Stimulated activated CD8-positive, alpha-beta memory T cell treated with anti-CD3 and anti-CD28 coated beads, Interleukin-2, amount 100 ng/mL, for 1 hour (primary cell): ENCODE results near the gene CR2.
"Not testable (repeated sequence)": the region's sequence is repeated elsewhere in the genome, so short reads cannot be mapped to it uniquely, and the experiment has no call there.

Source experiments
- DNase-seq, 2 donors: peaks; one replicate each; pipeline ENCODE4 v3.0.0-alpha.2; 2020; ENCODE audit warnings: low read depth in 2 of 2

The CR2 gene

DNA sequence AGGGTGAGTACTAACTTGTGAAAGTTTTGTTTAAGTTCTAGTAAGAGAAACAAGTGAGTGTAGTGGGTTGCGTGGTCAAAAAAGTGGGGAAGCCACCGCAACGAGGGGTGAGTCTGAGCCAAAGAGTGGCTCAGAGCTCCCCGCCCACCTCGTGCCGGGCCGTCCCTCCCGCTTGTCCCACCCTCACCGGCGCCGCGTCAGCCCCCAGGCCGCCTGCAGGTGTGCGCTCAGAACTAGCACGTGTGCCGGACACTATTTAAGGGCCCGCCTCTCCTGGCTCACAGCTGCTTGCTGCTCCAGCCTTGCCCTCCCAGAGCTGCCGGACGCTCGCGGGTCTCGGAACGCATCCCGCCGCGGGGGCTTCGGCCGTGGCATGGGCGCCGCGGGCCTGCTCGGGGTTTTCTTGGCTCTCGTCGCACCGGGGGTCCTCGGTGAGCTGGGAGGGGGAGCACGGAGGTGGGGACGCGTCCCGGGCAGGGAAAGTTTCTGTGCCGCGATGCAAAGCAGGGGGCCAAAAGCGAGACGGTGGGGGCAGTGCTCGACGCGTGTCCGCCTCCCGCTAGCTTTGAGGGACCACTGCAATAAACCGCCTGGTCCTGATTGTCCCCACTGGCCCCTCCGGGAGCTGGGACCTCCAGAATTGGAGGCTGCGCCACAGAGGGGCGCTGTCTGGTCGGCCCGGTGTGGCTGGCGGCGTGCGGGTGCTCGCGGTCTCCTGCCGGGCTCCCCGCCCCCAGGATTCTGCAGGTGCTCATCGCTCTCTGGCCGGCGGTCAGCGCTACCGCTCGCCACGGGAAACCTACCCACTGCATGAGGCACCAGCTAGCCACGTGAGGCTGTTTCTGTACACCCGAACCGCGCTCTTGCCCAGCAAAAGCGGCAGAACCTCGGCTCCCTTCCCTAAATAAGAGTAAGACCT is at the start of gene CR2:
Gene CR2 (plus strand): TSS at position 283 of the 919 bp plus-strand sequence. CDS start 91 bp downstream, at position 374.
- DNase-seq, result no peak

DNA sequence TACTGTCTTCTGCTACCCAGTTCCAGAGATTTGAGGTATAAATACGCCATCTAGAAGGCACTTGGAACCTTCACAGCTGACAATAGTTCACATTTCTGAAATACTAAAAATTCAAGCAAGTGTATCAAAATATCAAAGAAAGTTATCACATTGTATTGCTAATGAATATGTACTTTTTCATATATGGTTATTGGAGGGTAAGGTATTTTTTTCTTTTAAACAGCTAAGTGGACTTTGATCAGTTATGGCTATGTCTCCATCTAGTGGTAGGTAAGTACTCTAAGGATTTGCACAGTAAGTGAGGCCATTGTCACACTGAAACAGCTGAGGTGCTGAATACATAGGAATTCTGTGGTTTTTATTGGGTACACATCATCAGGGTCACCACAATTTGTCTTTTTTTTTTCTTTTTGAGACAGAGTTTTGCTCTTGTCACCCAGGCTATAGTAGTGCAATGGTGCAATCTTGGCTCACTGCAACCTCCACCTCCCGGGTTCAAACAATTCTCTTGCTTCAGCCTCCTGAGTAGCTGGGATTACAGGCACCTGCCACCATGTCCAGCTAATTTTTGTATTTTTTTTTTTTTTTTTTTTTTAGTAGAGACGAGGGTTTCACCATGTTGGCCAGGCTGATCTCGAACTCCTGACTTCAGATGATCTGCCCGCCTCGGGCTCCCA is 49.1 kb upstream of the CR2 start:
- DNase-seq, result no peak

DNA sequence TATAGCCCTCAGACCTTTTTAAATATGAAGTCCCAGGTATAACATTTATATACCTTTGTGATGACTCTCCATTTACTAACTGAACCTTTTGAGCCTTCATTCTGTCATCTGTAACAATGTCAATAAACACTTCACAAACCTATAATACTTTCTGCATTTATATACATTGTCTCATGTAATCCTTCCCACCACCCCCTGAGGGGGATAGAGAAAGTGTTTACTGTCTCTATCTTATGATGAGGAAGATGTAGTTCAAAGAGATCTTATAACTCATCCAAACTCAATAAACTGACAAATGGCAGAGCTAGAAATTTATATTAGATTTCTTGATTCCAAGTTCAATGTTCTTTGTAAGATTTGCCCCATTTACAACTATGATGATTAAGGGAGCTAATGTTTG is 48.3 kb upstream of the CR2 start:
- no peak for DNase-seq

DNA sequence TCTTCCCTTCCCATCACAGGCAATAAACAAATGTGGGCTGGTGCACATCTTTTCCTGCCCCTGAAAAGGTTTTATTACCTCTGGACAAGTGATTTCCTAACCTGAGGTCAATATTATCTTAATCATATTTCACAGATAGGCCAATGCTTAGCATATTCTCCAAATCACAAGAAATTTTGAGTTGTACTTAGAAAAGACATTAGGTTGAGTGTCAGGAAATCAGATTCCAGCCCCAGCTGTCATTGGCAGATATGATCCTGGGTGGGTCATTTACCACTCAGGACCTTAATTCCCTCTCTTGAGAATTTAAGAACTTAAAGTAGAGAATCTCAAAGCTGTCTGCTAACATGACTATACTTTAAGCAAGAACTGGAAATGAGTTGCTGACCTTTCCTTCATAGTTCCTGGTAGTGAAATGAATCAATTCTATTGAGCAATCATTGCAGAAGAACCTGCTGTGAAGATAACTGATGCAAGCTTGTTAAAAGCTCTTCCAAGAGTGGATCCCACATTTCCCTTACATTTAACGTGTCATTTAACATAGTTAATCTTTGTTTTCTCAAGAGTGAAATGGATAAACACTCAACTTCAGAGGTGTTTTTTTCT is 46.4 kb upstream of the CR2 start:
- DNase-seq, result no peak

DNA sequence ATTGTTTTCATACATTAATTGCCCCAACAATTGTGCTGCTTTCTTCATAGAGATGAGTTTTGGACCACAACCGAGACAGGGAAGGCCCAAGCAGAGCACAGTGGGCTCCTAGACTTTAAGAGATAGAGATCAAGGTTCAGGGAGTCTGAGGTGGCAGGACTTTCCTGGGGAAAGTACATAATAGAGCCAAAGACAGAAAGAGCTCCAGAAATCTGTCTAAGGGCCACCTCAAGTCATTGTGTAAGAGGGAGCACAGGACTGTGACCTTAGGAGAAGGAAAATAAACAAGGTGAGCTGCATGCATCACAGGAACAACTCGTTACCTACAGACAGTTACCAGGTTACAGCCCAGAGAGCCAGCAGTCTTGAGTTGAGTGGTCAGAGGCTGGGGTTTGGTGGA is 41.3 kb upstream of the CR2 start:
- DNase-seq, result no peak

DNA sequence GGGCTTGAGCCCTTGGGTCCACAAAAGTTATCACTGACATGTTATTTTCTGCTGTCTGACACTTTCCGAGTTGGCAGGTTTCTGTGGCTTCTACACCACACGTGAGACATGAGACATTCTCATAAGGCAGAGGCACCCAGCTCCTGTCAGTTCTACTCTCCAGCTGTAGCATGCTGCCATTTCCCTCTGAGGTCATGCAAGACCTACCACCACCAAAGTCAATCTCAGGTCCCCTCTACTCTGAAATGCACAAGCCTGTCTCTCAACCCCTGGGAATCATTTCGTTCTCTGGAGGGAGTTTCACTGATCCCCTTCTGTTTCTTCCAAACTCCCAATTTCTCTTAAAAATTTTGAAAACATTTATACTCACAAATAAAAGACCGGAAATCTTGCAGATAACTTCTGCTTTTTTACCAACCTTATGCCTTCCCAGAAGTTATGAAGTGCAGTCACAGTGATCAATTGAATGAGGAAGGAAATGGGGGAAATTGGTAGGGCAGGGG is 39.5 kb upstream of the CR2 start:
- no peak for DNase-seq

DNA sequence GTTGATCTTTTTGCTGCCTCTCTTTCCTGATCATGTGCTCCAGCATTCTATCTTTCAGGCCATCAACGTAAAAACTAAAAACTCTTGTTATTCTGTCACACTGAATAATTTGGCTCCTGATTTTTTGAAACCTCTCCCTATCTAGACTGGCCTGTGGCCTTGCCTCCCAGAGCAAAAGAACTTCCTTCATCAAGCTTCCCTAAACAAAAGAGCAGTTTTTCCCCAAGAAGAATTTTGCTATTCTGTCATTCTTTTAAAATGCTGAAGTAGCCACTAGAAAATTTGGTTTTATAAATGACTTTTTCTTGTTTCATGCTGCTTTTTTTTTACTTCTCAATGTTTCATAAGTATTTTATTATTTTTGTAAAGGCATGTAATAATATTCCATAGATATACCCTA is 37.1 kb upstream of the CR2 start:
- DNase-seq, result no peak

DNA sequence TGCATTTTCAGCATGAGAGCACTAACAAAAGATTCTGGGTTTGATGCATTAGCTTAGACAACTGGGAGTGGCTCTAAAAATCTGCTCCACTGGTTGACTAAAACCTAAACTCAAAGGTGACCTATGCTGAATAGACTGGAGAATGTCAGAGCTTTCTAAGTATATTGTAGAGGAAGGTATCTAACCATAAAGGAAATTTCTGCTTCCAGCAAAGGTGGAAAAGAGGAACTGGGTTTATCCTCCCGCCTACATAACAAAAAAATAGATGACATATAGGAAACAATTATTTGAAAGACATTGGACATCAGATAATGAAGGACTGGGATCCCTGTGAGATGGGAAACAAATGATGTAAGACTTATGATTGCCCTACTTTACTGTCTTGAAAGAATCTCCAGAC is 35.8 kb upstream of the CR2 start:
- no peak for DNase-seq

DNA sequence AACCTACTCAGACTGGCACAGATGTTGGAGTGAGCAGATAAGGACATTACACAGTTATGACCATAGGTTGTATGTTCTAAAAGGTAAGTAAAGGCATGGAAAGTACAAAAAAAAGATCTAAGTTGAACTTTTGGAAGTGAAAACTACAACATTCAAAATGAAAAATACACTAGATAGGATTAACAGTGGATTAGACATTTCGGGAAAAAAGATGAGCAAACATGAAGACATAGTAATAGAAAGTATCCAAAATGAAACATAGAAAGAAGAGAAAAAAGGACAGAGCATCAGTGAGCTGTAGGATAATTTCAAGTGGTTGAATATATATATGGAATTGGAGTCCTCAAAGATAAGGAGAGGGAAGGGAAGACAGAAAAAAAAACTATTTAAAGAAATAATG is 34.0 kb upstream of the CR2 start:
- no peak for DNase-seq

DNA sequence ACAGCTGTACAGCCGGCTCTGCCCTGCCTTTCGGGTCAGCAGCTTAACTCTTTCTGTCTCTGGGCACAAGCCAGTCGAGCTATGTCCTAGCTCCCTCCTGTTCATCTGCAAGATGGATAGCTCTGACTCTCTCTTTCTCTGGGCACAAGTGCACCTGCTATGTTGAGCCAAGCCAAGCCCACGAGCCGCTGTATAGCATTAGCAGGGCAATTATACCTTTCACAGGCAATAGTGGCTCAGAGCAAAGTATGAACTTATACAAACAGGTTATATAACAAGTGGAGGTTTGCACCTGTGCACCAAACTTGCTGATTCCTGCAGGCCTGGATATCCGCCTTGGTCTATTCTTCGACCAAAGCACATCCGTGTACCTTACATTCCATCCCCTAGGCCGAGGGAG is 33.0 kb upstream of the CR2 start:
- no peak for DNase-seq

DNA sequence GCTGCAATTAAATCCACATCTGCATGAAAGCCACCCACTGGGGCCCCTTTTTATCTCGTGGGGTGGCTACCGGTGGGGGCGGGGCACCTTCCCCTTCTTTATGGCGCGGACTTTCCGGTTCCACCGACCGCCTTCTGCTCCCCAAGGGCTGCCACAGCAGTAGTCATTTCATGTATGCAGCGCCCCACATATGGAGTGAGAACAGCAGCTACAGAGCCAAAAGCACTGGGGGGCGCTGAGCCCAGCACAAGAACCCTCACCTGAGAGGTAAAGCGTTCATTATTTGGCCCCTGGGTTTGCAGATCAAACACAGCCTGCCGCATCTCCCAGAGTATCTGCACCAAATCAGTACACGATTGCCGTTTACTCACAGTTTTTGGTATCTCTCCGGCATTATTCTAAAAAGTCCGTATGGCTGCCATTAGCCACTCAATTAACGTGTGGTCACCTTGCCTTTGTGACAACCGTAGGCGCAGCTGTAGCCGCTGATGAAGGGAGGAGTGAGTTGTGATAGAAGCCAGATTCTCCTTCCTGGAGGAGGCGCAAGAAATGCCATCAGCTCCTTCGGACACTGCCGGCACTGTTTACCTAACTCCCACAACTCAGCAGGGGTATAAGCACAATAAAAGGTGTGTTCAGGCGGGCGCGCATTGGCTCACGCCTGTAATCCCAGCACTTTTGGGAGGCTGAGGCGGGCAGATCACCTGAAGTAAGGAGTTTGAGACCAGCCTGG is 30.4 kb upstream of the CR2 start:
- no peak for DNase-seq

DNA sequence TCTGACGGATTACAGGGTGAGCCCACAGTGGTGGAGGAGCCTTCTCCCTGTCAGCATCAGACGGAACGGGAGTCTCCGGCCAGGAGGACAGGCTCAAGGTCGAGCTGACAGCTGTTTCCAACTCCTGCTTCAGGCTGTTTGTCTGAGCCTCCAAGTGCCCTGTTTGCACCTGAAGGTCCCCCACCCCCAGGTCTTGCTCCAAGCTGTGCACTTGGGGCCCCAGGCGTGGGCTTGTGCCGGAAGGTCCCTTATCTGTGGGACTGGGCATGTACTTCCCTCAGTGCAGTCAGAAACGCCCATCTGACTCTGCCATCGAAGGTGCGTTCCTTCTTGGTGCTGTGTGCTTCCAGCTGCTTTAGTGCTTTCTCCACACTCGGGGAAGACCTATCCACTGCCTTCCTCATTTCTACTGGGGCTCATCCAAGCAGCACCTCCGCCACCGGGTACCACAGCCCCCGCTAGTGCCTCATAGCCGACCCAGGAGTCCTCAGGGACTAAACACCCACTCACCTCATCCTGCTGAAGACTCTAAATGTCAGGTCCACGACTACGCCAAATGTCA is 29.5 kb upstream of the CR2 start:
- no peak for DNase-seq

DNA sequence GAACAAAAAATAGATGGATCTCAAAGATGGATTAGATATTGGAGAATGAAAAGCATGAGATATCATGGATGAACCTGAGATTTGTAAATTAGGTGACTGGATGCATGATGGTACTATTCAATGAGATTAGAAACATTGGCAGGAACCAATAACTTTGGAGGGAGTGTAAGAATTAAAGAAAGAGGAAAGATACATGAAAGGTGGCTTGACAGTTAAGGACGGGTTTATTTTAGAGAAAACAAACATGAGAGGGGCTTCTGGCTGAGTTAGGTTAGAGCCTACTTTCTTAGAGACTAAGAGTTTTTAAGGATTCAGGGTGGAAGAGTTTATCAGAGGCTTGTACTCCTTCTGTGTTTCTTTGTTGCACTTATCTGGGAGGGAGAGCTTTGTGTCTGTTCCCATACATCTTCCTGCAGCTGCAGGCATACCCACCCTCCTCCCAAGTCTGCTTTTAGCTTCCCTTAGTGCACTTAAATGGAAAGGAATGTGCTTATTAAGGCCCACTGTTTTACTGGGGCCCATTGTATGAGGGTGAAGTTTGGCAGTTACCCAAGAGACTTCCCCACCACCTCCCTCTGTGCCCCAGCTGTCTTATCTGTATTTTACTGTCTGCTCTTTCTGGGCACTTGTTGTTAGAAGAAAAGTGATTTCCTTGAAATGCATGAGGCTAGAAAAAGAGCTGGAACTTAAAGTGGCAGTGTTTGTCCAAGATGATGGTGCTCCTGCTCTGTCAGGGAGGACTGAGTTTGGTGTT is 26.1 kb upstream of the CR2 start:
- no peak for DNase-seq

DNA sequence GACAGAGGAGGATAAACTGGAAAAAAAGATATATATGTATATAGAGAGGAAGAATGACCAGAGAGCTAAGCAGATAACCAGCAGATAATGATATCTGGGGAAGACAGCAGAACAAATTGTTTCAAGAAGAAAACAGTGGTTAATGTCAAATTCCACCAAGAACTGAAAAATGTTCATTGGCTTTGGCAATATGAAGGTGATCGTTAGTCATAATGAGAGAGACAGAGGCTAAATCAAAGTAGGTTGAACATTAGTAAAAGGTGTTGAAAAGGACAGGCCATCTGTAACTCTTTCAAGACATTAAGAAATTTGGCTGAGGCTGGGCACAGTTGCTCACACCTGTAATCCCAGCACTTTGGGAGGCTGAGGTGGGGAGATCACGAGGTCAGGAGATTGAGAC is 25.3 kb upstream of the CR2 start:
- no peak for DNase-seq

DNA sequence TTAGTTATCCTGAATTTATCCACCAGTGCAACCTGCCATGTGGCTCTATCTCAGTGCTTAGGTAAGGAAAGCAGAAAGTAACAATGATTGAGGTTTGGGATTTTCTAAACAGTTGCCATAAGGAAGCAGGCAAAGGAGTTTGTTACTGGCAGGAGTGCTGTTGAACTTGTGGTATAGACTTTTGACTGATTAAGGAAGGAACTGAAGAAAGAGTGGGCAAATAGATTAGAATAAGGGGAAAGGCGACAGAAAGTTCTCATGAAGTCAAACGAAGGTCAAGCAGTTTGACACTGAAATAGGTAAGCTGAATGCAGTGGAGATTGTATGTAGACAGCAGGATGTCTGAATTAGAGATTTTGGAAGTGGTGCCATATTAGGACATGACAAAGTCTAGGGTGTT is 24.2 kb upstream of the CR2 start:
- DNase-seq, result no peak

DNA sequence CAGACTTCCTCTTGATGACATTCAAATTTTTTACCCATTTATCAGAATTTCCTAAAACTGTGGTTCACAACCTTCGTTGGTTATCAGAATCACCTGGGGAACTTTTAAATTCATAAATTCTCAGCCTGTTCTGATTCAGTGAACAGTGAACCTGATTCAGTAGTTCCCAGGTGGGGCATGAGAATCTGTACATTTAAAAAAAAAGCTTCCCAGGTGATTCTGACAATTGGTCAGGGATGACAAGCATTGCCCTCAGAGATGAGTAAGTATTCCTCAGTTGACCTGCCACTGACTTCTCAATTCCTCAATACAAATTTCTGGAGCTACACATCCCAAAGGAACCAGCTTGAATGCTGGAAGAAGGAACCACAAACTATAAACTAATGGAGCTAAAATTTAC is 23.5 kb upstream of the CR2 start:
- no peak for DNase-seq

DNA sequence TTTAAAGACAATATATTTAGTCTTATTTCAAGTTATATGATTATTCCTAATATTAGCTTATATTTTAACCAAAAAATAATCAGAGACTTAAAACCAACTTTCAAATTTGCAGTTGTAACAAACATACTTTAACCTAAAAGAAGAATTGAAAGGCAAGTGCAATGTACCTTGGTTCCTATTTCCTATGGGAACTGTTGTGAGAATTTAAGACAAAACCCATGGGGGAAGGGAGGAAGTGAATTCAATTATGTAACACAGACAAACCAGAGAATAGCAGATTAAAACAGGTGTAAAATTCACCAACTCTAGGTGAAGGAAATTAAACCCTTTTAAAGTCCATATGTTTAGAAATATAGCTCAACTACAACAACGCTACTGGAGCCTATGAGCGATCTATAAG is 22.6 kb upstream of the CR2 start:
- DNase-seq, result no peak

DNA sequence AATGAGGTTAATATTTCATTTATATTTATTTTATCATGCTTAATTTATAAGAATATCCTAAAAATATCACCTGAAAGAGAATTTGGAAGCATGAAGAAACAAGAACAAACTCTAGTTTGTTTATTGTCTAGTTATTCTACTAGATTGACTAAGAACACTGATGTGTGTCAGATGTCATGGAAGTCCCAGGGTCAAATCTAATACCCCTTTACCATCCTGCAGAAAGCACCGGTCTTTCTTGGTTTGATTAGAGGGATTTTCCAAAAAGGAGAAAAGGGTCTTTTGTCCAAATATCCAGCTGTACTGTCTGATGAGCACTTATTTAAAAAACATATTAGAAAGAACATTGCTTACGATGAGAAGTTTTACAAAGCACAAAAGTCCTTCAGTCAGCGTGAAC is 20.7 kb upstream of the CR2 start:
- no peak for DNase-seq

DNA sequence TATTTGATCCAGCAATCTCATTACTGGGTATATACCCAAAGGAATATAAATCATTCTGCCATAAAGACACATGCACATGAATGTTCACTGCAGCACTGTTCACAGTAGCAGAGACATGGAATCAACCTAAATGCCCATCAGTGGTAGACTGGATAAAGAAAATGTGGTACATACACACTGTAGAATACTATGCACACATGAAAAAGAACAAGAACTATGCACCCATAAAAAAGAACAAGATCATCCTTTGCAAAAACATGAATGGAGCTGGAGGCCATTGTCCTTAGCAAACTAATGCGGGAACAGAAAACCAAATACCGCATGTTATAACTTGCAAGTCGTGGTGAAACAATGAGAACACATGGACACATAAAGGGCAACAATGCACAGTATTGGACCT is 17.4 kb upstream of the CR2 start:
- DNase-seq, result not testable (repeated sequence)

DNA sequence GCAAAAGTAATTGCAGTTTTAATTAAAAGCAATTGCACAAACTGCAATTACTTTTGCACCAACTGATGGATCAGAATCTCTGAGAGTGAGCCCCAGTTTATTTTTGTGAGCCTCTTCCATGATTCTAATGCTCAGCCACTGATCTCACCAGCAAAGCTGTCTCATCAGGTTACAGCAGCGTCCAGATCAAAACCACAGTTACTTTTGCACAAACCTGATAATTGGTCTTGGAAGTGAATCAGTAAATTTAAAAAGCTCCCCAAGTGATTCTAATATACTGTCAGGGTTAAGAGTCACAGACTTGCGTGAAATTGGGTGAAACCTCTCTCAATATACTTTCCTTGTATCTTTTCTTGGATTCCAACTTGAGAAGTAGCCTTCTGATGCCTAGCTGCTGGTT is 13.5 kb upstream of the CR2 start:
- no peak for DNase-seq
